ENCODE data around the gene KCNC1. TPM values are rescaled to one million over a fixed set of nuclear protein-coding genes. Genes with fewer than 3 reads are reported as not detected.

The KCNC1 gene
- total and polyA plus RNA-seq, 2 of the 4 experiments (the other 2 are of a cell fraction), result 0.03 TPM; not detected in 1

DNA sequence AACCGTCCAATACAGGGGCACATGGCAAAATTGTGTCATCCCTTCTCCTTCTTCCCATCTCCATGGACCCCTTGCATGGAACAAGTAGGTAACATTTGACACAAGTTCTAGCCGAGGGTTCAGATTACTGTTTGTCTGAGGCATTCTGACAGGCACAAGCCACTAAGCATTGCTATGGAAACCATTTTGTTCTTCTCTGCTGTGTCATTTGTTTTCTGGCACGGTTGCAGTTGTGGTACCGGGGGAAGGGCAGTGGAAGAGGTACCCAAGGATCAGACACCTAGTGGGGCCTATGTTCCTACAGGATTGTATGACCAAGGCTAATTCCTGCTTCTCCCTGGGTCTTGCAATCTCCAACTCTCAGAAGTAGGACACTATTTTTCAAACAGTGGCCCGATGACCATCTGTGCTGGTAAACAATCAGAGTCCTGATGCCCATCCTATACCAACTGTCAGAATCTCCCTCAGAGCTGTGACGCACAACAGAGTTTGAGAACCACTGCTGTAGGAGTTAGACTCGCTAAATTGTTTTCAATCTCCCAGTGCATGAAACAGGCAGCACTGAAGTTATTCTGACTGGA, 69.3 kb downstream of the KCNC1 start:
- ChIA-PET CTCF (no interaction called here), POLR2A (ENCODE audit: unreplicated experiment) (no interaction called here)
- H3K4ac ChIP-seq (ENCODE audit: low read depth, low read length), result no peak overlapping the region
- no TSS peak for BruUV-seq (replicated peaks)
- H3K79me1 ChIP-seq (ENCODE audit: low read depth in 1 of 2, low read length in 2 of 2), result no peaks in the 10 kb centered on the region
- peaks cover 6% of the 10 kb centered on the region for H3K4me1 ChIP-seq (ENCODE audit: control insufficient read depth, insufficient read depth, low read length)
- no peak overlapping the region for H2BK15ac ChIP-seq (ENCODE audit: low read depth, low read length)
- H3K4me3 ChIP-seq (ENCODE audit: insufficient read depth, low read depth, low read length), result no peak overlapping the region
- in situ Hi-C loops (cut with MboI; ENCODE audit: low sequenced_read_pairs) (no loop called here), intact Hi-C loops (cut with micrococcal nuclease) (no loop called here), dilution Hi-C loops (cut with HindIII; ENCODE audit: low sequenced_read_pairs, unreplicated experiment) (no loop called here)
- H3K27ac ChIP-seq (ENCODE audit: insufficient read depth, low read length), result no peak overlapping the region
- H3K36me3 ChIP-seq (ENCODE audit: control insufficient read depth, insufficient read depth, low read length), result no peaks in the 10 kb centered on the region
- TF ChIP-seq RAD21 (IDR thresholded peaks at IDR 0.05; ENCODE audit: low read length) (no peak), BHLHE40 (IDR thresholded peaks at IDR 0.05; ENCODE audit: low read depth, low read length) (no peak), POLR2A (IDR thresholded peaks at IDR 0.05; ENCODE audit: low read depth, low read length) (no peak), CEBPB (IDR thresholded peaks at IDR 0.05; ENCODE audit: low read depth, low read length) (no peak), MXI1 (IDR thresholded peaks at IDR 0.05; ENCODE audit: borderline replicate concordance, low read depth, low read length) (no peak), NFE2L2 (IDR thresholded peaks at IDR 0.05; ENCODE audit: low read depth, low read length) (no peak), MAZ (IDR thresholded peaks at IDR 0.05; ENCODE audit: borderline replicate concordance, low read depth, low read length) (no peak), FOS (IDR thresholded peaks at IDR 0.05; ENCODE audit: low read depth, low read length) (no peak), RFX5 (IDR thresholded peaks at IDR 0.05; ENCODE audit: low read depth, low read length) (no peak), MAFK (IDR thresholded peaks at IDR 0.05; ENCODE audit: low read depth, low read length) (no peak), RCOR1 (IDR thresholded peaks at IDR 0.05; ENCODE audit: insufficient replicate concordance, low read length) (no peak), SMC3 (IDR thresholded peaks at IDR 0.05; ENCODE audit: low read depth, low read length) (no peak), CHD1 (IDR thresholded peaks at IDR 0.05; ENCODE audit: low read depth, low read length) (no peak)
- TF ChIP-seq, protein P1, sequence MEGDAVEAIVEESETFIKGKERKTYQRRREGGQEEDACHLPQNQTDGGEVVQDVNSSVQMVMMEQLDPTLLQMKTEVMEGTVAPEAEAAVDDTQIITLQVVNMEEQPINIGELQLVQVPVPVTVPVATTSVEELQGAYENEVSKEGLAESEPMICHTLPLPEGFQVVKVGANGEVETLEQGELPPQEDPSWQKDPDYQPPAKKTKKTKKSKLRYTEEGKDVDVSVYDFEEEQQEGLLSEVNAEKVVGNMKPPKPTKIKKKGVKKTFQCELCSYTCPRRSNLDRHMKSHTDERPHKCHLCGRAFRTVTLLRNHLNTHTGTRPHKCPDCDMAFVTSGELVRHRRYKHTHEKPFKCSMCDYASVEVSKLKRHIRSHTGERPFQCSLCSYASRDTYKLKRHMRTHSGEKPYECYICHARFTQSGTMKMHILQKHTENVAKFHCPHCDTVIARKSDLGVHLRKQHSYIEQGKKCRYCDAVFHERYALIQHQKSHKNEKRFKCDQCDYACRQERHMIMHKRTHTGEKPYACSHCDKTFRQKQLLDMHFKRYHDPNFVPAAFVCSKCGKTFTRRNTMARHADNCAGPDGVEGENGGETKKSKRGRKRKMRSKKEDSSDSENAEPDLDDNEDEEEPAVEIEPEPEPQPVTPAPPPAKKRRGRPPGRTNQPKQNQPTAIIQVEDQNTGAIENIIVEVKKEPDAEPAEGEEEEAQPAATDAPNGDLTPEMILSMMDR (conservative IDR thresholded peaks at IDR 0.05; ENCODE audit: low read depth, low read length), result no peak
- TF ChIP-seq, protein P2, sequence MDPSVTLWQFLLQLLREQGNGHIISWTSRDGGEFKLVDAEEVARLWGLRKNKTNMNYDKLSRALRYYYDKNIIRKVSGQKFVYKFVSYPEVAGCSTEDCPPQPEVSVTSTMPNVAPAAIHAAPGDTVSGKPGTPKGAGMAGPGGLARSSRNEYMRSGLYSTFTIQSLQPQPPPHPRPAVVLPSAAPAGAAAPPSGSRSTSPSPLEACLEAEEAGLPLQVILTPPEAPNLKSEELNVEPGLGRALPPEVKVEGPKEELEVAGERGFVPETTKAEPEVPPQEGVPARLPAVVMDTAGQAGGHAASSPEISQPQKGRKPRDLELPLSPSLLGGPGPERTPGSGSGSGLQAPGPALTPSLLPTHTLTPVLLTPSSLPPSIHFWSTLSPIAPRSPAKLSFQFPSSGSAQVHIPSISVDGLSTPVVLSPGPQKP (IDR thresholded peaks at IDR 0.05; ENCODE audit: borderline replicate concordance, low read depth, low read length), result no peak
- H3K9me3 ChIP-seq (ENCODE audit: control insufficient read depth, insufficient read depth, low read length), result no peaks in the 10 kb centered on the region
- H3K9ac ChIP-seq (ENCODE audit: low read depth, low read length), result no peak overlapping the region
- H3K56ac ChIP-seq (ENCODE audit: extremely low read depth, insufficient read depth, low read length), result no peak overlapping the region
- H3K4me2 ChIP-seq (ENCODE audit: low read depth, low read length), result no peak overlapping the region
- H3K9me1 ChIP-seq (ENCODE audit: insufficient read depth, low read length), result no peaks in the 10 kb centered on the region
- H3K14ac ChIP-seq (replicated peaks; ENCODE audit: low read depth, low read length), result no peak overlapping the region
- no peaks in the 10 kb centered on the region for H3K27me3 ChIP-seq (ENCODE audit: control insufficient read depth, insufficient read depth, low read length)
- no peaks in the 10 kb centered on the region for H4K20me1 ChIP-seq (ENCODE audit: insufficient read depth, low read length)
- peak; percentile 44 for ATAC-seq (ENCODE audit: low read depth)
- H3K23ac ChIP-seq (ENCODE audit: low read depth, low read length), result no peak overlapping the region
- WGBS, 2 experiments (ENCODE audit: extremely low coverage in 2 of 2, insufficient read length in 1 of 2), result no CpG with 5 or more reads among the region's 7 CpGs
- no peak for DNase-seq
- H4K5ac ChIP-seq (ENCODE audit: low read depth, low read length), result no peak overlapping the region
- H2BK120ac ChIP-seq (ENCODE audit: low read depth, low read length), result no peak overlapping the region
- no peak overlapping the region for H2AK5ac ChIP-seq (ENCODE audit: low read depth, low read length)
- no peak overlapping the region for H4K91ac ChIP-seq (ENCODE audit: insufficient read depth, low read depth, low read length)
- H2BK5ac ChIP-seq (ENCODE audit: low read depth, low read length, poor library complexity, severe bottlenecking), result no peak overlapping the region
- no peak overlapping the region for H2AK9ac ChIP-seq (replicated peaks; ENCODE audit: low read depth, low read length, poor library complexity)
- no peak overlapping the region for H4K8ac ChIP-seq (ENCODE audit: low read depth in 2 of 2, low read length in 2 of 2)
- no peak overlapping the region for H2AFZ ChIP-seq (replicated peaks; ENCODE audit: low read length, poor library complexity)
- no peak overlapping the region for H2BK20ac ChIP-seq (ENCODE audit: low read depth, low read length)
- no peak overlapping the region for H3K18ac ChIP-seq (ENCODE audit: low read depth, low read length)
